Endothelial cell of umbilical vein (primary cell): ENCODE measurements around the gene PLA2G1B. TPM values are rescaled to one million over a fixed set of nuclear protein-coding genes. Genes with fewer than 3 reads are reported as not detected.

Experiments
- BruUV-seq: library from RNA; stranded (reverse); fragments of 400-500 nt; replicated peaks from 2 replicates; lab custom pipeline; 2021; lab: Mats Ljungman, UMichigan
- CTCF ChIA-PET: fragments of 300-600, 350-600 bp; sonication (Branson Sonifier 250); formaldehyde crosslinking; loops from one replicate; lab custom pipeline; 2021; ENCODE audit warnings: antibody characterized with exemption, inconsistent platforms; lab: Charles Lee
- POLR2A ChIA-PET: fragments of 300-600, 350-600 bp; sonication (Branson Sonifier 250); formaldehyde crosslinking; loops from one replicate; lab custom pipeline; 2021; ENCODE audit warnings: antibody characterized with exemption, inconsistent platforms; lab: Charles Lee
- DNase-seq: peaks from one replicate; pipeline ENCODE4 v3.0.0-alpha.2; 2011; ENCODE audit warnings: low read depth, low spot score
- FAIRE-seq: peaks from 2 replicates; lab custom pipeline; 2011; peaks lifted over from hg19 to GRCh38; lab: Jason Lieb, UNC
- H2AFZ ChIP-seq: 2 replicates; pipeline ENCODE4 v1.6.0; 2012; ENCODE audit warnings: low read depth, low read length, control low read depth, inconsistent platforms
- H3K27ac ChIP-seq: 2 replicates; pipeline ENCODE4 v1.5.1; 2011; ENCODE audit warnings: low read depth, mild to moderate bottlenecking, control low read depth, low read length, moderate library complexity; ENCODE audit not compliant: insufficient read depth
- H3K27me3 ChIP-seq, 2 experiments: 2 replicates each; pipeline versions ENCODE4 v1.6.0 to v1.6.1; 2011; ENCODE audit warnings: low read length in 2 of 2, mixed read lengths in 1 of 2; ENCODE audit not compliant: control insufficient read depth in 2 of 2, insufficient read depth in 2 of 2
- H3K36me3 ChIP-seq, 2 experiments: 2 replicates in 1 of 2; 3 replicates in 1 of 2; pipeline ENCODE4 v1.5.1; 2011; ENCODE audit warnings: low read length in 2 of 2, mild to moderate bottlenecking in 1 of 2, moderate library complexity in 1 of 2; ENCODE audit not compliant: control insufficient read depth in 2 of 2, insufficient read depth in 2 of 2; ENCODE audit errors: extremely low read depth in 1 of 2
- H3K4me1 ChIP-seq: 3 replicates; pipeline ENCODE4 v1.5.1; 2011; ENCODE audit warnings: mild to moderate bottlenecking, low read length; ENCODE audit not compliant: control insufficient read depth, insufficient read depth; ENCODE audit errors: extremely low read depth
- H3K4me2 ChIP-seq: 2 replicates; pipeline ENCODE4 v1.6.1; 2011; ENCODE audit warnings: low read length, control low read depth, mixed read lengths; ENCODE audit not compliant: insufficient read depth
- H3K4me3 ChIP-seq, 3 experiments: fragments of 200-600 bp in 1 of 3; sonication (generic), shearing (Covaris generic) in 1 of 3; replicated peaks in 1 of 3; 2 replicates each; pipeline ENCODE4 v1.5.1; 2011 to 2016; ENCODE audit warnings: control low read depth in 3 of 3, low read length in 3 of 3, mild to moderate bottlenecking in 2 of 3, inconsistent platforms in 1 of 3, low read depth in 1 of 3, moderate library complexity in 1 of 3; ENCODE audit not compliant: insufficient read depth in 1 of 3
- H3K79me2 ChIP-seq: 2 replicates; pipeline ENCODE4 v1.6.0; 2012; ENCODE audit warnings: low read length, inconsistent platforms; ENCODE audit not compliant: control insufficient read depth, insufficient read depth
- H3K9ac ChIP-seq: replicated peaks from 2 replicates; pipeline ENCODE3; 2011; ENCODE audit warnings: low read length, control low read depth; ENCODE audit not compliant: insufficient read depth; ENCODE audit errors: extremely low read depth
- H3K9me1 ChIP-seq: replicated peaks from 3 replicates; pipeline ENCODE4 v1.6.0; 2011; ENCODE audit warnings: mild to moderate bottlenecking, low read length; ENCODE audit not compliant: control insufficient read depth, insufficient read depth; ENCODE audit errors: extremely low read depth
- H3K9me3 ChIP-seq: replicated peaks from 2 replicates; pipeline ENCODE4 v1.5.1; 2012; ENCODE audit warnings: low read length, inconsistent platforms; ENCODE audit not compliant: control insufficient read depth, insufficient read depth
- H4K20me1 ChIP-seq: replicated peaks from 2 replicates; pipeline ENCODE3; 2011; ENCODE audit warnings: mild to moderate bottlenecking, low read length; ENCODE audit not compliant: control insufficient read depth, insufficient read depth; ENCODE audit errors: extremely low read depth
- EZH2 ChIP-seq: IDR thresholded peaks from 2 replicates; pipeline ENCODE4 v1.6.1; 2012; ENCODE audit warnings: borderline replicate concordance, low read depth, mild to moderate bottlenecking, moderate library complexity, low read length, inconsistent platforms; ENCODE audit not compliant: severe bottlenecking
- FOS ChIP-seq: IDR thresholded peaks from 2 replicates; pipeline ENCODE4 v1.6.1; 2011; ENCODE audit warnings: mild to moderate bottlenecking, low read length, moderate library complexity, borderline replicate concordance; ENCODE audit not compliant: insufficient read depth
- GATA2 ChIP-seq: IDR thresholded peaks from 2 replicates; pipeline ENCODE4 v1.7.0; 2011; ENCODE audit warnings: low read depth, mild to moderate bottlenecking, moderate library complexity, mixed read lengths, low read length; ENCODE audit not compliant: insufficient read length, insufficient read depth
- JUN ChIP-seq: IDR thresholded peaks from 2 replicates; pipeline ENCODE4 v1.6.1; 2011; ENCODE audit warnings: borderline replicate concordance, low read depth; ENCODE audit not compliant: insufficient read length, insufficient read depth
- MYC ChIP-seq: IDR thresholded peaks from one replicate; pipeline ENCODE4 v1.6.1; 2011; ENCODE audit warnings: mild to moderate bottlenecking, low read depth, low read length
- POLR2A ChIP-seq: IDR thresholded peaks from 2 replicates; pipeline ENCODE4 v1.6.1; 2012; ENCODE audit warnings: low read depth, mild to moderate bottlenecking, control low read depth, low read length
- POLR2AphosphoS5 ChIP-seq: IDR thresholded peaks from 2 replicates; pipeline ENCODE4 v1.6.1; 2012; ENCODE audit warnings: low read depth, mild to moderate bottlenecking, control low read depth, low read length, moderate library complexity; ENCODE audit not compliant: insufficient read depth
- dilution Hi-C: fragments of 300-500 bp; cut with MboI; formaldehyde crosslinking; loops from one replicate; pipeline ENCODE4 v1.15.0; 2019; ENCODE audit warnings: low sequenced_read_pairs; ENCODE audit not compliant: extremely low pct_ligation_motif_present
- intact Hi-C: fragments of 100-400 bp; cut with micrococcal nuclease; formaldehyde crosslinking; loops from one replicate; pipeline ENCODE4 v1.10.0; 2022
- polyA plus RNA-seq, 4 experiments: library from polyadenylated mRNA; depleted of rRNA in 3 of 4; stranded (reverse) in 3 of 4; unstranded in 1 of 4; fragments of >200 nt; gene quantifications; 2 replicates each; pipeline versions ENCODE4 v1.2.1 to v1.2.3, GENCODE V29; 2011 to 2012; ENCODE audit warnings: missing spikeins in 1 of 4
- total RNA-seq: library from RNA; stranded (reverse); gene quantifications from 2 replicates; pipeline ENCODE4 v1.2.3, GENCODE V29; 2021
- TF ChIP-seq, protein P1 (sequence below): IDR thresholded peaks from 2 replicates; pipeline ENCODE4 v1.6.1; 2011; ENCODE audit not compliant: insufficient read depth, insufficient read length
- TF ChIP-seq, protein P2 (sequence below), 2 donors: IDR thresholded peaks; 1 replicate in 1 of 2; 2 replicates in 1 of 2; pipeline ENCODE4 v1.5.1; 2011; ENCODE audit warnings: low read length in 2 of 2, mild to moderate bottlenecking in 2 of 2, moderate library complexity in 2 of 2, control low read depth in 1 of 2, inconsistent platforms in 1 of 2, low read depth in 1 of 2; ENCODE audit not compliant: insufficient read depth in 1 of 2; ENCODE audit errors: extremely low read depth in 1 of 2

Gene PLA2G1B
- total and polyA plus RNA-seq, 2 donors (not counting 3 experiments of a cell fraction or from before 2014, with no cell fraction given) = not detected

DNA sequence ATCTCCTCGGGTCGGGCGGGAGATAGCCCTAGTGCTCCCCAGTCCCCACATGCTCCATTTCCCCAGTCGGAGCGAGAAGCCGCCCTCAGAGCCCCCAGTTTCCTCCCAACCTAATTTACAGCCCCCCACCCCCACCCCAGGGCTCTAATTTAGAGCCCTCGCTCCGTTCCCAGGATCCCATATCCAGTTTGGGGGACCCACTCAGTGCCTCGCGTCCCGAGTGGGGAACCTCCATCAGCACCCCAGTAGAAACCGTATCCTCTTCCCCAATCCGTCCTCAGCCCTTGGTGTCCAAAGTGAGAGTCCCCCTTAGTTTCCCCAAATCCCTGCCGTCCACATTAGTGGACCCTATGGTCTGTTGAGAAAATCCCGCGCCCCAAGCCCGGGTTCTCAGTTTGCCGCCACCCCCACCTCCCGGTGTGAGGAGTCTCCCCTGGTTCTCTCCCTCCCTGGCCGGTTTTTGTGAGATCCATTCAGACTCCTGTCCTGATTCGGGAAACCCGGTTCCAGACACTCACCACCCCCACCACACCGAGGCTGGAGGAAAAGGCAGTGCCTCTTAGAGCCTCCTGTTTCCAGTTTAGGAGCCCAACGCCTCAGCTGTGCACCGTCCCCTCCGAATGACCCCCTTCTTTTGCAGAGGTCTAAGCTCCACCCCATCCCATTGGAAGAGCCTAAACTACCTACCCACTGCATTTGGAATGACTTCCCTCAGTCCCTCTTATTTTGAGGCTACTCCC, 42.2 kb upstream of the PLA2G1B start:
- H4K20me1 ChIP-seq = no peaks in the 10 kb centered on the region
- H3K4me3 ChIP-seq = no peak overlapping the region
- intact Hi-C loops (no loop called here), dilution Hi-C loops (no loop called here)
- ChIA-PET POLR2A (no interaction called here), CTCF (no interaction called here)
- no peak overlapping the region for H3K9ac ChIP-seq
- no peak for TF ChIP-seq FOS
- TF ChIP-seq, protein P1, sequence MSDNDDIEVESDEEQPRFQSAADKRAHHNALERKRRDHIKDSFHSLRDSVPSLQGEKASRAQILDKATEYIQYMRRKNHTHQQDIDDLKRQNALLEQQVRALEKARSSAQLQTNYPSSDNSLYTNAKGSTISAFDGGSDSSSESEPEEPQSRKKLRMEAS = no peak
- TF ChIP-seq JUN = no peak
- TF ChIP-seq GATA2 = no peak
- no peak for TF ChIP-seq POLR2AphosphoS5
- no peak for TF ChIP-seq POLR2A
- TF ChIP-seq MYC = no peak
- TF ChIP-seq, protein P2, sequence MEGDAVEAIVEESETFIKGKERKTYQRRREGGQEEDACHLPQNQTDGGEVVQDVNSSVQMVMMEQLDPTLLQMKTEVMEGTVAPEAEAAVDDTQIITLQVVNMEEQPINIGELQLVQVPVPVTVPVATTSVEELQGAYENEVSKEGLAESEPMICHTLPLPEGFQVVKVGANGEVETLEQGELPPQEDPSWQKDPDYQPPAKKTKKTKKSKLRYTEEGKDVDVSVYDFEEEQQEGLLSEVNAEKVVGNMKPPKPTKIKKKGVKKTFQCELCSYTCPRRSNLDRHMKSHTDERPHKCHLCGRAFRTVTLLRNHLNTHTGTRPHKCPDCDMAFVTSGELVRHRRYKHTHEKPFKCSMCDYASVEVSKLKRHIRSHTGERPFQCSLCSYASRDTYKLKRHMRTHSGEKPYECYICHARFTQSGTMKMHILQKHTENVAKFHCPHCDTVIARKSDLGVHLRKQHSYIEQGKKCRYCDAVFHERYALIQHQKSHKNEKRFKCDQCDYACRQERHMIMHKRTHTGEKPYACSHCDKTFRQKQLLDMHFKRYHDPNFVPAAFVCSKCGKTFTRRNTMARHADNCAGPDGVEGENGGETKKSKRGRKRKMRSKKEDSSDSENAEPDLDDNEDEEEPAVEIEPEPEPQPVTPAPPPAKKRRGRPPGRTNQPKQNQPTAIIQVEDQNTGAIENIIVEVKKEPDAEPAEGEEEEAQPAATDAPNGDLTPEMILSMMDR (IDR thresholded peaks at IDR 0.05; ENCODE audit: extremely low read depth in 1 of 2, insufficient read depth in 1 of 2, low read depth in 1 of 2, low read length in 2 of 2) = no peak
- peak; percentile 85 for TF ChIP-seq EZH2
- FAIRE-seq (no peak), DNase-seq (no peak)
- H3K9me3 ChIP-seq = no peaks in the 10 kb centered on the region
- H3K36me3 ChIP-seq = no peaks in the 10 kb centered on the region
- H2AFZ ChIP-seq = no peak overlapping the region
- H3K9me1 ChIP-seq = no peaks in the 10 kb centered on the region
- H3K27me3 ChIP-seq = peaks cover 52 to 57% of the 10 kb centered on the region in 2 experiments
- H3K27ac ChIP-seq = no peak overlapping the region
- no peaks in the 10 kb centered on the region for H3K79me2 ChIP-seq
- H3K4me1 ChIP-seq = no peaks in the 10 kb centered on the region
- no TSS peak for BruUV-seq
- no peak overlapping the region for H3K4me2 ChIP-seq
